ENCODE data around the gene ARHGAP19.

DNA sequence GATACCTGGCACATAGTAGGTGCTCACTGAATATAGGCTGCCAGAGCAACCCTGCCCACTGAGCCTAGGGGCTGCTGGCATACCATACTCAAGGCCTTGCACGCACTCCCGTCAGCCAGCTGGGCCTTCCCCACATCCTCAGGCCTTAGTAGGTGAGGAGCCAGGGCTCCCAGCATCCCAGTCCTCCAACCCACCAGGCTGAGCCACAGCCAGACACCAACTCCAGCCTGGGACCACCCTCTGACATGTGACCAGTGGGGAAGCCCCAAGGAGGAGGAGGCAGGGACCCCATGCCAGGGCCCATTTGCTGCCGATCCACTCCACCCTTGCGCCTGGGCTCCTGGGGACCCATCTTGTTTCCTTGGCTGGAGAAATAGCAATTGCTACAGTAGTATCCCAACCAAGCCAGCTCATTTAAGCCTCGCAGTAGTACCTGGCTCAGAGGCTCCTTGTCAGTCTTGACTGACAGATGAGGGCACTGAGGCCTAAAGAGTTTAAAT lies 118.1 kb downstream of the ARHGAP19 start:
- TF ChIP-seq, protein P1, sequence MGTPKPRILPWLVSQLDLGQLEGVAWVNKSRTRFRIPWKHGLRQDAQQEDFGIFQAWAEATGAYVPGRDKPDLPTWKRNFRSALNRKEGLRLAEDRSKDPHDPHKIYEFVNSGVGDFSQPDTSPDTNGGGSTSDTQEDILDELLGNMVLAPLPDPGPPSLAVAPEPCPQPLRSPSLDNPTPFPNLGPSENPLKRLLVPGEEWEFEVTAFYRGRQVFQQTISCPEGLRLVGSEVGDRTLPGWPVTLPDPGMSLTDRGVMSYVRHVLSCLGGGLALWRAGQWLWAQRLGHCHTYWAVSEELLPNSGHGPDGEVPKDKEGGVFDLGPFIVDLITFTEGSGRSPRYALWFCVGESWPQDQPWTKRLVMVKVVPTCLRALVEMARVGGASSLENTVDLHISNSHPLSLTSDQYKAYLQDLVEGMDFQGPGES (IDR thresholded peaks at IDR 0.05; ENCODE audit: low read depth, low read length) = no peak
- TF ChIP-seq JUND (IDR thresholded peaks at IDR 0.05) (no peak), RAD21 (IDR thresholded peaks at IDR 0.05; ENCODE audit: low read length) (no peak)
